Stimulated activated naive CD4-positive, alpha-beta T cell treated with Interleukin-2 at 50 U/mL for 16 hours (primary cell): ENCODE measurements around the gene FRAT2.
A peak's percentile ranks its signal among the peaks of the same experiment; 100 is the strongest.

Experiments used
- DNase-seq: peaks from one replicate; lab custom pipeline; 2025; lab: John Stamatoyannopoulos, UW

The FRAT2 gene

GRCh38 chr10:97334370-97335175 is at the start of gene FRAT2:
Gene FRAT2 (minus strand): TSS chr10:97334729. CDS start chr10:97334572, 157 bp downstream.
- DNase-seq: peak; percentile 85

- DNase-seq: no peak
Observed at GRCh38 chr10:97384156-97384555, 49.6 kb upstream of the FRAT2 start.

GRCh38 chr10:97383159-97383558 is 48.6 kb upstream of the FRAT2 start:
- no peak for DNase-seq

GRCh38 chr10:97381626-97382025 is 47.1 kb upstream of the FRAT2 start:
- no peak for DNase-seq

GRCh38 chr10:97380516-97380915 is 46.0 kb upstream of the FRAT2 start:
- no peak for DNase-seq

GRCh38 chr10:97378933-97379921 is 44.7 kb upstream of the FRAT2 start:
- no peak for DNase-seq

- DNase-seq: no peak
Observed at GRCh38 chr10:97376413-97376812, 41.9 kb upstream of the FRAT2 start.

GRCh38 chr10:97373456-97373855 is 38.9 kb upstream of the FRAT2 start:
- no peak for DNase-seq

- DNase-seq: no peak
Observed at GRCh38 chr10:97372233-97372875, 37.8 kb upstream of the FRAT2 start.

GRCh38 chr10:97371696-97372095 is 37.2 kb upstream of the FRAT2 start:
- DNase-seq: no peak

- DNase-seq: no peak
Observed at GRCh38 chr10:97367126-97367649, 32.7 kb upstream of the FRAT2 start.

GRCh38 chr10:97366572-97366971 is 32.0 kb upstream of the FRAT2 start:
- DNase-seq: no peak

GRCh38 chr10:97365761-97366351 is 31.3 kb upstream of the FRAT2 start:
- no peak for DNase-seq

- no peak for DNase-seq
Observed at GRCh38 chr10:97363071-97363470, 28.5 kb upstream of the FRAT2 start.

GRCh38 chr10:97362310-97363033 is 27.9 kb upstream of the FRAT2 start:
- DNase-seq: no peak

- no peak for DNase-seq
Observed at GRCh38 chr10:97361537-97361901, 27.0 kb upstream of the FRAT2 start.

- DNase-seq: no peak
Observed at GRCh38 chr10:97360705-97361536, 26.4 kb upstream of the FRAT2 start.

- DNase-seq: no peak
Observed at GRCh38 chr10:97358781-97359180, 24.3 kb upstream of the FRAT2 start.

GRCh38 chr10:97358349-97358748 is 23.8 kb upstream of the FRAT2 start:
- no peak for DNase-seq

- no peak for DNase-seq
Observed at GRCh38 chr10:97356918-97357317, 22.4 kb upstream of the FRAT2 start.
